GM12873 (cell line): ENCODE measurements around the gene RBM39.

ENCODE experiments used
- TF ChIP-seq, protein P1 (sequence below): IDR thresholded peaks from 2 replicates; pipeline ENCODE4 v1.5.1; 2012; ENCODE audit warnings: low read depth, mild to moderate bottlenecking, moderate library complexity, low read length, control low read depth; ENCODE audit not compliant: insufficient read depth; ENCODE audit errors: missing control alignments

The RBM39 gene

DNA sequence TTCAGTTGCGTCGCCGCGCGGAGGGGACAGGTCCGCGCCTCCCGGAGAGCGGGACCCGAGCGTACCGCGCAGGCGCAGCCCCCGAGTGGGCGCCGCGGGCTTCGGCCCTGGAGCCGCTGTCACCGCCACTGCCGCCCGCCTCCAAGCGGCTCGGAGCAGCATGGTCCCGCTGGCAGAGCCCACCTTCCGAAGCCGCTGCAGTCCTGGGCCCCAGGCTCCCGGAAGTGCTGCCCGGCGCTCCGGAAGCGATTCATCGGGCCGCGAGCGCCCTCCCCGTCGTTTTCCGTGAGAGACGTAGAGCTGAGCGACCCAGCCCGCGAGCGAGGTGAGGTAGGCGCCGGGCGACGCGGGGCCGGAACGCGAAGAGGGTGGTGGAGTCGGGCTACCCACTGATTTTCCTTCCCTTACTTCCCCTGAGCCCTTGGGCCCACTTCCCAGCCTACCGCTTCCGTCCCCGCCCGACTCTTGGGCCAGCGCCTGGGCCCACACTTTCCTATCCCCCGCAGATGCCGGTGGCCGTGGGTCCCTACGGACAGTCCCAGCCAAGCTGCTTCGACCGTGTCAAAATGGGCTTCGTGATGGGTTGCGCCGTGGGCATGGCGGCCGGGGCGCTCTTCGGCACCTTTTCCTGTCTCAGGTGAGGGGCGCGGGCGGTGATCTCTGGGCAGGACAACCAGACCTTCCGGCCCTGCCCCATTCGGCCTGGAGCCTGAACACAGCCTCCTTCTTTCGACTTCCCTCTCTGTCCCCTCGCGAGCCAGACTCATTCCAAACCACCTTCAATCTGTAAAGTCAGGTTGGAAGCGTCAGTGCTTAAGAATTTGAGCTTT is 42.7 kb downstream of the RBM39 start, which contains the start of the genes NFS1 and ROMO1:
Gene NFS1 (minus strand): TSS at position 226 of the 830 bp plus-strand sequence. CDS start 64 bp downstream, at position 162.
Gene ROMO1 (plus strand): TSS at position 279 of the 830 bp plus-strand sequence. CDS start 228 bp downstream, at position 507.
- TF ChIP-seq, protein P1, sequence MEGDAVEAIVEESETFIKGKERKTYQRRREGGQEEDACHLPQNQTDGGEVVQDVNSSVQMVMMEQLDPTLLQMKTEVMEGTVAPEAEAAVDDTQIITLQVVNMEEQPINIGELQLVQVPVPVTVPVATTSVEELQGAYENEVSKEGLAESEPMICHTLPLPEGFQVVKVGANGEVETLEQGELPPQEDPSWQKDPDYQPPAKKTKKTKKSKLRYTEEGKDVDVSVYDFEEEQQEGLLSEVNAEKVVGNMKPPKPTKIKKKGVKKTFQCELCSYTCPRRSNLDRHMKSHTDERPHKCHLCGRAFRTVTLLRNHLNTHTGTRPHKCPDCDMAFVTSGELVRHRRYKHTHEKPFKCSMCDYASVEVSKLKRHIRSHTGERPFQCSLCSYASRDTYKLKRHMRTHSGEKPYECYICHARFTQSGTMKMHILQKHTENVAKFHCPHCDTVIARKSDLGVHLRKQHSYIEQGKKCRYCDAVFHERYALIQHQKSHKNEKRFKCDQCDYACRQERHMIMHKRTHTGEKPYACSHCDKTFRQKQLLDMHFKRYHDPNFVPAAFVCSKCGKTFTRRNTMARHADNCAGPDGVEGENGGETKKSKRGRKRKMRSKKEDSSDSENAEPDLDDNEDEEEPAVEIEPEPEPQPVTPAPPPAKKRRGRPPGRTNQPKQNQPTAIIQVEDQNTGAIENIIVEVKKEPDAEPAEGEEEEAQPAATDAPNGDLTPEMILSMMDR = peak; percentile 30

DNA sequence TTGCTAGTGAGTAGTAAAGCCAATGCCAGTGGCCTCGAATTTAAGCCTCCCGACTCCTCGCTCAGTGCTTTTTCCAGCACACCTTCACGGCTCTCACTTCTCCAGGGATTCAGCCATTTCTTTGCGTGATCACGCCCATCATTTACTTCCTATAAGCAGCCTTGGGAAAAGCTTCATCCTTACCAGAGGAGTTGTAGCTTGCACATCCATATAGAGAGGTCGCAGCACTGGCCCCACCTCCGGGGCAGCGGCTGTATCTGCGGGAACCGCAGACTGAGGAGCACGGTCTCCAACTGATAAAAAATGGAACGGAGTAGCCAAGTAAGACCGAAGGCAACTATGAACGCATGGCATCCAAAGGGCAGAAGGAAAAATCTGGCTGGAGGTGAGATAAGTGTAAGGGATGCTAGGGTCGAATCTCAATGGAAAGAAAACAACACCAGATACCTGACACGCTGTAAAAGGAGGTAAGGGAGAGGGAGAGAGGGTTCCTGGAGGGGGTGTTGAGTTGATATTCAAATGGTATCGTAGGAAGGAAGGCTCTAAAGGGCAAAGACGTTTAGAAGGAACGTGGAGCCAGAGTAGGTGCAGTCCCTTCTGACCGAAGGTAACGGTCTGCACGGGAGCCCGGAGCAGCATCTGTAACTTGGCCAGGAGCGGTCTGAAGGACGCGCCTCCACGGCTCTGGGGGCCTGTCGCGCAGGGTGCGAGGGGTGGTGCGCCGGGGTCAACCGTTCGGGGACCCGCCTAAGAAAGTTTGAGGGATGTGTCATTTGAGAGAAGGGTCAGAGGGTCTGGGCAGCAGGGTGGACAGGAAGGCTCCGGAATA is 43.5 kb downstream of the RBM39 start:
- TF ChIP-seq, protein P1 = no peak

DNA sequence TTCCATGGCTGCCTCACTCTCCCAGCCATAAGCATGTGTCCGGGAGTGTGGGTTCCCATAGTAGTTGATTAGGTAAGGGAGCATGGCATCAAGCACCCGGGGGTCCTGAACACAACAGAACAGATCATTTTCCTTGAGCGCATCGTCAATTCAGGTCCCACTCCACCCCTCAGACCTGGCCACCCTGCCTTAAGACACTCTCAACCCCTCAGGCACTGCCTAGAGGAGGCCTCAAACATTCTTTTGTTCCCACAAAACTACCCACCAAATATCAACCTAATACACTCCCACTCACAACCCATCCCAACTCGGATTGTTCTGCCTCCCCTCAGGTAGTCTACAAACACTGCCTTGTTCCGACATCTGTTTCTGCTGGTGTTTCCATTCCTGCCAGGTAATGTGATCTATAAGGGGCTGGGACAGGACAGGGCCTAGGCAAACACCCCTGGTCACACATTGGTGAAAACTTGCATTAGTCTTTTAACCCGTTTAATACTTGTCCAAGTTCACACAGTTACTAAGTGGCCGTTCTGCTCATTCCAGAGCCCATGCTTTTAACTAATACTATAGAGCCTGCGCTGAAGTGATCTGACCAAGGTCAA is 44.3 kb downstream of the RBM39 start:
- TF ChIP-seq, protein P1 = no peak

DNA sequence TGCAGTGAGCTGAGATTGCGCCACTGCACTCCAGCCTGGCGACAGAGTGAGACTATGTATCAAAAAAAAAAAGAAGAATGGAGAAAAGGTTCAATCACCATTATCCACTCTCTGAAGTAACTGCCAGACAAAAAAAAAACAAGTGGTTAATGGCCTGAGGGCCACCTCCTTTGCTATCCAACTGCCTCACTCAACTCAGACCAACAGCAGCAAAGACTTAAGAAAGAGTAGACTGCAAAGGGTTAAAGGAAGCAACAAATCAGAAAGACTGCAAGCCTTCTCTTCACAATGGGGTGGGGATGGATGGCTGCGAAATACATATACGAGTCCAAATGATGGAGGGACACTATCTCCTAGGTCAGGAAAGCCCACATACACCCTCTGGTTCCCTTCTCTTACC is 46.1 kb downstream of the RBM39 start:
- TF ChIP-seq, protein P1 = no peak

DNA sequence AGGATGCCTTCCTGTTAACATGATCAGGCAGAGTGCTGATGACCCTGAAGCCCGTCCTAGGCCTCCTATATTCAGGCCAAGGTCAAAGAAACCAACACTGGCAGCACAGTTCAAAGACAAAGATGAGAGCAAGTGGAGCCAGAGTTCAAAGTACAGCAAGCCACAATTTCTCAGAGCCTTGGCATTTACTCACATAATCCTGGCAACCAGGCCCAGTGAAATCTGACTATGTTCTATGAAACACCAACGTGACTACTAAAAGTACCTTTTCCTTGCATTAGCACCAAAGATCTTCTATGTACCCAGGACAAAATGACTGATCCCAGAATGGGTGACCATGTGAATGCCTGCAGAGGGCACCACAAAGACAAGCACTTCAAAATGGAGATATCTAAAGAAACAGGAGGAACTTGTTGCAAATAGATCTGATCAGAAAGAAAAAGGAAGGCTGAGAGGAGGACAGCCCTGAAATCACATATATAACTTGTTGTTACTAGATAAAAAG is 46.8 kb downstream of the RBM39 start:
- TF ChIP-seq, protein P1 = no peak

DNA sequence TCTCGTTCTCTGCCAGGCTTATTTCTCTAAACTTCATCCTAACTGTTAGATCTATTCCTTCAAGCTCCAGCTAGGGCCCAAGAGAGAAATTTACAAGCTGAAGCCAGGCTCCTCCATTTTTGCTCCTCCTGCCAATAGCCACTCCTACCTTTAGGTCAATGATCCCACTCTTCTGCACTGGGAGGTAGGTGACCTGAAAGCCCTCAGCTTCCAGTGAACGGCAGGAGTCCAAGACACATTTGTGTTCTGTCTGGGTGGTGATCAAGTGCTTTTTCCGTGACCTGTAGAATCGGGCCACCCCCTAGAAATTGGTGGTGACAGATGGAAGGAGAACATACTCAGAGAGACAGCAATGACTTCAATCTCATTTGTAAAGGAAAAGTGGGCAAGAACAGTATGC is 51.8 kb downstream of the RBM39 start:
- TF ChIP-seq, protein P1 = no peak

DNA sequence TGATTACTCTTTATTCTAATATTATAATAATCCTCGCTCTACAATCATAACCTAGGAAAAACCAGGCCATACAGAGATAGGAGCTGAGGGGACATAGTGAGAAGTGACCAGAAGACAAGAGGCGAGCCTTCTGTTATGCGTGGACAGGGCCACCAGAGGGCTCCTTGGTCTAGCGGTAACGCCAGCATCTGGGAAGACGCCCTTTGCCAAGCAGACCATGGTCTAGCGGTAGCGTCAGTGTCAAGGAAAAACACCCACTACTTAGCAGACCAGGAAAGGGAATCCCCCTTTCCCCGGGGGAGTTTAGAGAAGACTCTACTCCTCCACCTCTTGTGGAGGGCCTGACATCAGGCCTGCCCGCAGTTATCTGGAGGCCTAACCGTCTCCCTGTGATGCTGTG is 55.2 kb downstream of the RBM39 start:
- TF ChIP-seq, protein P1 = peak; percentile 36
